Measurements from ENCODE around the gene SRCAP.

DNA sequence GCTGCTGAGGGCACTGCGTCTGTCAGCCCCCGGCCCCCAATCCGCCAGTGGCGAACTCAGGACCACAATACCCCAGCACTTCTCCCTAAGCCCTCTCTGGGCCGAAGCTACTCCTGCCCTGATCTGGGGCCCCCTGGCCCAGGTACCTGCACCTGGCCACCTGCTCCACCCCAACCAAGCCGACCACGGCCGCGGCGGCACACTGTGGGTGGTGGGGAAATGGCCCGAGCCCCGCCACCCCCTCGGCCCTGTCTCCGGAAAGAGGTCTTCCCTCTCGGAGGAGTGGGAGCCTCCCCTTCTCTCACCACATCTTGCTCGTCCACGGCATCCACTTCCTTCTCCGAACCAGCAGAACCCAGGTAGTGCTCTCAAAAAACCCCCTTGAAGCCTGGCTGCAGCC lies 44.1 kb upstream of the SRCAP start:
- TF ChIP-seq CEBPB (IDR thresholded peaks at IDR 0.05) (no peak), YY1 (IDR thresholded peaks at IDR 0.05; ENCODE audit: low read depth) (no peak), FOXM1 (IDR thresholded peaks at IDR 0.05; ENCODE audit: borderline replicate concordance, low read depth) (no peak), EGR1 (IDR thresholded peaks at IDR 0.05) (no peak), EP300 (IDR thresholded peaks at IDR 0.05; ENCODE audit: borderline replicate concordance) (no peak), NFIC (IDR thresholded peaks at IDR 0.05) (no peak)
- TF ChIP-seq, protein P1, sequence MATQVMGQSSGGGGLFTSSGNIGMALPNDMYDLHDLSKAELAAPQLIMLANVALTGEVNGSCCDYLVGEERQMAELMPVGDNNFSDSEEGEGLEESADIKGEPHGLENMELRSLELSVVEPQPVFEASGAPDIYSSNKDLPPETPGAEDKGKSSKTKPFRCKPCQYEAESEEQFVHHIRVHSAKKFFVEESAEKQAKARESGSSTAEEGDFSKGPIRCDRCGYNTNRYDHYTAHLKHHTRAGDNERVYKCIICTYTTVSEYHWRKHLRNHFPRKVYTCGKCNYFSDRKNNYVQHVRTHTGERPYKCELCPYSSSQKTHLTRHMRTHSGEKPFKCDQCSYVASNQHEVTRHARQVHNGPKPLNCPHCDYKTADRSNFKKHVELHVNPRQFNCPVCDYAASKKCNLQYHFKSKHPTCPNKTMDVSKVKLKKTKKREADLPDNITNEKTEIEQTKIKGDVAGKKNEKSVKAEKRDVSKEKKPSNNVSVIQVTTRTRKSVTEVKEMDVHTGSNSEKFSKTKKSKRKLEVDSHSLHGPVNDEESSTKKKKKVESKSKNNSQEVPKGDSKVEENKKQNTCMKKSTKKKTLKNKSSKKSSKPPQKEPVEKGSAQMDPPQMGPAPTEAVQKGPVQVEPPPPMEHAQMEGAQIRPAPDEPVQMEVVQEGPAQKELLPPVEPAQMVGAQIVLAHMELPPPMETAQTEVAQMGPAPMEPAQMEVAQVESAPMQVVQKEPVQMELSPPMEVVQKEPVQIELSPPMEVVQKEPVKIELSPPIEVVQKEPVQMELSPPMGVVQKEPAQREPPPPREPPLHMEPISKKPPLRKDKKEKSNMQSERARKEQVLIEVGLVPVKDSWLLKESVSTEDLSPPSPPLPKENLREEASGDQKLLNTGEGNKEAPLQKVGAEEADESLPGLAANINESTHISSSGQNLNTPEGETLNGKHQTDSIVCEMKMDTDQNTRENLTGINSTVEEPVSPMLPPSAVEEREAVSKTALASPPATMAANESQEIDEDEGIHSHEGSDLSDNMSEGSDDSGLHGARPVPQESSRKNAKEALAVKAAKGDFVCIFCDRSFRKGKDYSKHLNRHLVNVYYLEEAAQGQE (IDR thresholded peaks at IDR 0.05; ENCODE audit: low read depth): no peak

Data from Ishikawa (cell line).